ENCODE data around the gene SPSB1.

The SPSB1 gene

DNA sequence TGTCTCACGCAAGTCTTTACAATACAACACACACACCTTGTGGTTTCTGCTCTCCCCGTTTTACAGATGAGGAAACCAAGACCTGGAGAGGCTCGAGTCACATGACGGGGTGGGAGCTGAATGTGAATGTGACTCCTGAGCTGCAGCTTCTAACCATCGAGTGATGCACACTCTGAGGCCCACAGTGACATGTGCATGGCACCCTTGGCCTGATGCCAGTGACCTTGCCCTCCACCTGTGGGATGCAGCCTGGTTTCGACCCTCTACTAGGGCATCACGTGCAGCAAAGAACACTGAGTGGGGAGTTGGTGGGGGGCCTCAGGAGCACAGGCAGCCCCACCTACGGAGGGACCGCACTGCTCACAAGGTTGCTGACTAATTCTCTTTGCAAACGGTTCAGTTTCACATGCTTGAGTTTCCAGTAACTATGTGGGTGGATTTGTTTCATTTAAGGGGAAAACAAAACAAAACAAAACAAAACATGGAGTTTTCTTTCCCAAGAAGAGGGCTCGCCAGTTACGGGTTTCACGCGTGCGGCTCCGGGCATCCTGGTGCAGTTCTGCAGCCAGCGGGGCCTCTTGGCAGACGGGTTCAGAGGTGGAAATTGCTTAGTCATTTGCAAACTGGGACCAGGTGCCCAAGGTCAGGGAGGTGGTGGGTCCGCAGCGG, 22.9 kb downstream of the SPSB1 start:
- Mint-ChIP-seq H3K27ac (peak overlapping the region; percentile 91 to 97), H3K4me3 (peak overlapping the region; percentile 54 to 82), H3K27me3 (peaks cover 16% of the 10 kb centered on the region), H3K4me1 (peaks cover 51% of the 10 kb centered on the region), H3K9me3 (no peaks in the 10 kb centered on the region)
- ATAC-seq, result peak; percentile 81
- peak; percentile 45 to 74 for DNase-seq

- peak; percentile 14 to 41 for DNase-seq
- Mint-ChIP-seq H3K4me3 (peak overlapping the region; percentile 54 to 82), H3K4me1 (peaks cover 53% of the 10 kb centered on the region), H3K27ac (peak overlapping the region; percentile 91 to 97), H3K9me3 (no peaks in the 10 kb centered on the region), H3K27me3 (peaks cover 16% of the 10 kb centered on the region)
- ATAC-seq, result peak; percentile 51
These were observed 23.4 kb downstream of the SPSB1 start for GRCh38 chr1:9316080-9316444.

DNA sequence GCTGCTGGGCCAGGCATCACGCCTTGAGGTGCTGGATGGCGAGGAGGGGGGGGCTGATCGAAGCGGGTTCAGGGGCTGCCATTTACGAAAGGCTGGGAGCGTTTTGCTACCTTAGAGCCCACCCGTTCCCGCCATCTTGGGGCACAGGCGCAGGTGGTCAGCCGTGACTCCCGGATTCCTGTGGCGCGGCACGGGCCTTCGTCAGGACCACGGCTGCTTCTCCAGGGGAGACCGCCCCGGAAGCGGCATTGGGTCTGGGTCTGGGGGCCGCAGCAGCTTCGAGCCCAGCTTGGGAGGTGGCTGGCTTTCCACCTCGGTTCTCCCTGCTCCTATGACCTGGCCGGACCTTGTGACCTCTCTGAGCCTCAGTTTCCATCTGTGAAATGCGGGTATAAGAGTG, 23.8 kb downstream of the SPSB1 start:
- Mint-ChIP-seq H3K4me1 (peaks cover 56% of the 10 kb centered on the region), H3K9me3 (no peaks in the 10 kb centered on the region), H3K27ac (no peak overlapping the region), H3K4me3 (peak overlapping the region in 1 of 2 donors; percentile 64), H3K27me3 (peaks cover 16% of the 10 kb centered on the region)
- no peak for ATAC-seq
- DNase-seq, result no peak

DNA sequence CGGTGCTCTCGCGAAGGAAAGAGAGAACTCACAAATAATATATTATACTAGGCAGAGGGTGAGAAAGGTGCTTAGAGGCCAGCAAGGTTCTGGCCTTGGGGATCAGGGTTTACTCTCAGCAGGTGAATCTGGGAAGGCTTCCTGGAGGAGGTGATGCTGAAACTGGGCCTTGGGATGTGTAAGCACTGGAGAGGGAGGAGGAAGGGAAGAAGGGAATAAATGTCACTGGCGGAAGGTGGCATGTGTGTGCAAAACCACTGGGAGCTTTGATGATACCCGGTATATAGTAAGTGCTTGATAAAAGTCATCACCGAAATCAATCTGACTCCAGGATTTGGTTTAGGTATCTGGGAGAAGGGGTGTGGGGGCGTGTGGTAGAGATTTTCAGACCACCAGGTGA, 24.4 kb downstream of the SPSB1 start:
- Mint-ChIP-seq H3K4me3 (peak overlapping the region; percentile 7 to 64), H3K4me1 (peaks cover 59% of the 10 kb centered on the region), H3K27ac (peak overlapping the region; percentile 28 to 93), H3K9me3 (no peaks in the 10 kb centered on the region), H3K27me3 (peaks cover 16% of the 10 kb centered on the region)
- ATAC-seq, result no peak
- no peak for DNase-seq

- peaks cover 59% of the 10 kb centered on the region for H3K4me1 Mint-ChIP-seq
- no peaks in the 10 kb centered on the region for H3K9me3 Mint-ChIP-seq
- H3K27ac Mint-ChIP-seq, result peak overlapping the region; percentile 57 to 85
- H3K4me3 Mint-ChIP-seq, result peak overlapping the region; percentile 80 to 82
- peaks cover 16% of the 10 kb centered on the region for H3K27me3 Mint-ChIP-seq
- ATAC-seq (peak; percentile 35), DNase-seq (peak; percentile 21 to 51)
These were observed 25.1 kb downstream of the SPSB1 start for GRCh38 chr1:9317591-9318417.

DNA sequence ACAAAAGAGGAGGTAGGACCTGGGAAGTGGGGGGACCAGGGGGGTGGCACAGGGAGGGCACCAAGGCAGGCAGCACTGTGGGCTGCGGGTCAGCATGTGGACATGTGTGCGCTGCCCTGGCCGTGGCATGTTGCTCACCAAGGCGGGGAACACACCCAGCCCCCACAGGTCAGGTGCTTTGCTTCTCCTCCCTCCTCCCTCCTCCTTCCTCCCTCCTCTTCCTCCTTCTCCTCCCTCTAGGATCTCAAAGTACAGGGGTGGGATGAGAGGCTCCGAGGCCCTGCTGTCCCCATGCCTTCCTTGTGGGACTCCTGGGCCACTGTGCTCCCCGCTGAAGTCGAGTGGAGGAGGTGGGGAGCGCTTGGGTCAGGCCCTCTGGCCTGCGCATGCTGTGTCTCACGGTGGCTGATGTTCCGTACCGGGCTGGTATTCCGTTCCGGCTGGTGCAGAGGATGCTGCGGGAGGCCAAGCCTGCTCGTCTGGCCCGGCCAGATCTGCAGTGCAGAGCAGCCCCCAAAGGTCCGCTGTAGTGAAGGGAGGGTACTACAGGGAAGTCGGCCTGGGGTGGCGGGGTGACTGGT, 26.6 kb downstream of the SPSB1 start:
- Mint-ChIP-seq H3K4me1 (peaks cover 57% of the 10 kb centered on the region), H3K27me3 (peaks cover 15% of the 10 kb centered on the region), H3K4me3 (no peak overlapping the region), H3K9me3 (no peaks in the 10 kb centered on the region), H3K27ac (peak overlapping the region; percentile 64 to 72)
- ATAC-seq, result no peak
- DNase-seq, result no peak

- H3K9me3 Mint-ChIP-seq, result no peaks in the 10 kb centered on the region
- H3K27ac Mint-ChIP-seq, result no peak overlapping the region
- no peak overlapping the region for H3K4me3 Mint-ChIP-seq
- H3K4me1 Mint-ChIP-seq, result peaks cover 51% of the 10 kb centered on the region
- peaks cover 9% of the 10 kb centered on the region for H3K27me3 Mint-ChIP-seq
- DNase-seq (no peak), ATAC-seq (no peak)
These were observed 27.3 kb downstream of the SPSB1 start for GRCh38 chr1:9319789-9320519.

DNA sequence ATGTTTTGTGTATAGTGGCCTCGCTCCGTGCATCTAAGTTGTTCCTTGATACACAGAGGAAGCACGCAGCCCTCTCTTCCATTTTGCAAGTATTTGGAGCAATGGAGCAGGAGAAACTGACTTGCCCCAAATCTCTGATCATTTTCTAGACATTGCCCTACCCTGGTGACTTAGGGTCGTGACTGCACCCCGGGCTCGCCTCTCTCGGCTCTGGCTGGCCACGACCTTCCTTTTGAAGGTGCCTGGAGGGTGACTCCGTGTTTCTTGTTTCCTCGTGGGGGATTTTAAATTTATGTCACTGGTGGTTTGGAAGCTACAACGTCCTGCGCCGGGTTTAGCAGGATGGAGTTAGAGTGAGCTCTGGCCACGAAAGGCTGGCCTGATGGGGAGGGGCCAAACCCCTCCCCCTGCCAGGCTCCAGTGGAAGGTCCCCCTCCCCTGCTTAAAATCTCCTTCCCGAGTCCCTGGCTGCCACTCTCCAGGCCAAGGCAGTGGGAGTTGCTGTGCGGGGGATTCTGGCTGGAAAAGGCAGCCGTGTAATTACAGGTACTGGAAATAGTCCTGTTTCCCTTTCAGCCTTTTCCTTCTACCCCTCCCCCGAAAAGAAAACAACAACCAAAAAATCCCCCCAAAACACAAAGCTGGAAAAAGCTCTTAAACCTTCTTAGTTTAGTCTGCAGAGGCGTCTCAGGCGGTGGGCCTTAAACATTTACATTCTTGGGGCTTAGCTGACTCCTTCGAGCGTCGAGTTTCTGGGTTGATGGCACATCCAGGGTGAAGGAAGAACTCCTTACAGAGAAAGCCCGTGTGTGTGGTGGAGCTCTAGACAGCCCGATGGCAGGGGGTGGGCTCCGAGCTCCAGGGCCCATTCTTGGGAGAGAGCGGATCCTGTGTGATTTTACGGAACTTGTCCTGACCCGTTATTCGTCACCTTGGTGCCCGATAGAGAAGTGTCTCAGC, 28.1 kb downstream of the SPSB1 start:
- no peak overlapping the region for H3K27ac Mint-ChIP-seq
- no peaks in the 10 kb centered on the region for H3K9me3 Mint-ChIP-seq
- H3K4me1 Mint-ChIP-seq, result peaks cover 42% of the 10 kb centered on the region
- DNase-seq (no peak), ATAC-seq (no peak)
- H3K4me3 Mint-ChIP-seq, result no peak overlapping the region
- peaks cover under 1% of the 10 kb centered on the region for H3K27me3 Mint-ChIP-seq

DNA sequence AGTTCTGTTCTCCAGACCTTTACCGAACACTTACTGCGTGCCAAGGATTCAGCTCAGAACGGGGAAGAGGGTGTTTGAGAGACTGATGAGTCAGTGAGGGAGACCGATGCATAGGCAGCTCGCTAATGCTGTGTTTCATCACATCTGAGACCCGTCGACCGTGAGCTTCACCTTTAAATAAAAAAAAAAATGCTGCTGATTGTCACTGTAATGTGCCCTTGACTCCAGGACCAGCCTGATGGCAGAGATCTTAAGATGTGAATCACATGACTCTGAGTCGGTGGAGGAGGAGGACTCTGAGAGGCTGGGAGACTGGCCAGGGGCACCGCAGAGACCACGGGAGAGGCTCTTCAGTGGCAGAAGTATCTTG, 28.8 kb downstream of the SPSB1 start:
- H3K4me3 Mint-ChIP-seq, result no peak overlapping the region
- peaks cover 36% of the 10 kb centered on the region for H3K4me1 Mint-ChIP-seq
- DNase-seq, result no peak
- no peaks in the 10 kb centered on the region for H3K9me3 Mint-ChIP-seq
- ATAC-seq, result no peak
- no peak overlapping the region for H3K27ac Mint-ChIP-seq
- H3K27me3 Mint-ChIP-seq, result no peaks in the 10 kb centered on the region

DNA sequence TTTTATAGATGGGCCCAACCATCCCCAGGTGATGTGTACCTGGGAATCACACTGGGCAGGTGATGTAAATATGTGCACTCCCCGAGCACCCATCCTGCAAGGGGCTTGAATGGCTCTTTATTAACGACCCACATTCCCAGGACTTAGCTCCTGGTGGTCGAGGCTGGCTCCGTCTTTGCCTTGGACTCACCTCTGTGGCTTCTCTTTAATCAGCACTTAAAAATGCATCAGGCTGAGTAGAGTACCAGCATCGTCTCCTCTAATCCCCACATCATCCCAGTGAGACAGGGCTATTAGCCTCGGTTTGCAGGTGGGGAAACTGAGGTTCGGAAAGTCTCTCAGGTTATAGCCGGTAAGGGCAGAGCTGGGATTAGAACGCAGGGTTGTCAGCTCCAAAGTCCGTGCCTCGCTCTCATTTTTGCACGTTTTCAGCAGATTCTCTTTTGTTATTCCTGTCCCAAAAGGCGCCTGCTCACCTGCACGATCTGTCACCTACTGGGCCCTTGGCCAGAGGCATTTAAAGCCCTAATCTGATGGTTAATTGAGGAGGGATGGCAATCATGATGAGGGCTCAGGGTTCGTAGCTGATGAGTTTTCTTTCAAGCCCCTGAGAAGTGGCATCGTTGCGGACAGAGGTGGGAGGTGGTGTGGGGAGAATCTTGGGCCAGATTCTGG, 29.4 kb downstream of the SPSB1 start:
- no peak overlapping the region for H3K4me3 Mint-ChIP-seq
- no peak for ATAC-seq
- no peaks in the 10 kb centered on the region for H3K9me3 Mint-ChIP-seq
- DNase-seq, result no peak
- no peak overlapping the region for H3K27ac Mint-ChIP-seq
- H3K4me1 Mint-ChIP-seq, result peaks cover 29% of the 10 kb centered on the region
- H3K27me3 Mint-ChIP-seq, result no peaks in the 10 kb centered on the region

DNA sequence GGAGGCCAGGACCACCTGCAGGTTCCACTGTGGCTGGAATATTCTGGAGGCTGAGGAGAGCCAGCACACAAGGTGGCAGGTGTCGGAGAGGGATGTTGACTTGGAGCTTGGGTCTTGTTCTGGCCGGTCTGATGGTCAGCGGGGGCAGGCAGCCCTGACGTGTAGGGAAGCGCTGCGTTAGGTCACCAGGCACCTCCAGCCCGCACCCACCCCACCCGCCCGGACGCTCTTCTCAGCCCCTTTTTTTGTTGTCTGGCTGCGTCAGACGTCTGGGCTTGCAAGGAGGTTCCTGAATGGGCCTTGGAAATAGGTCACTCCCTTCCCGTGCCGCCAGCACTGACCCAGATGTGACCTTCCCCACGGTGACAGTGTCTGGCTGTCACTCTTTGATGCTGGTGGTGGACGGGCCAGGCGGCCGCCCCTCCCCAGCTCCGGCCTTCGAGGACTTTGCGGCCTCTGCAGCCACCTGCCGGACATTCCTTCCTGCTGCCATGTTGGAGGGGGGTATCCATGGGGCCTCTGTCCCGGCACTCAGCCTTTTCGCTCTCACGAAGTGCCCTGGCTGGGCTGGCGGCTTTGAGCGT, 30.1 kb downstream of the SPSB1 start:
- no peak overlapping the region for H3K4me3 Mint-ChIP-seq
- no peak for ATAC-seq
- H3K27me3 Mint-ChIP-seq, result no peaks in the 10 kb centered on the region

DNA sequence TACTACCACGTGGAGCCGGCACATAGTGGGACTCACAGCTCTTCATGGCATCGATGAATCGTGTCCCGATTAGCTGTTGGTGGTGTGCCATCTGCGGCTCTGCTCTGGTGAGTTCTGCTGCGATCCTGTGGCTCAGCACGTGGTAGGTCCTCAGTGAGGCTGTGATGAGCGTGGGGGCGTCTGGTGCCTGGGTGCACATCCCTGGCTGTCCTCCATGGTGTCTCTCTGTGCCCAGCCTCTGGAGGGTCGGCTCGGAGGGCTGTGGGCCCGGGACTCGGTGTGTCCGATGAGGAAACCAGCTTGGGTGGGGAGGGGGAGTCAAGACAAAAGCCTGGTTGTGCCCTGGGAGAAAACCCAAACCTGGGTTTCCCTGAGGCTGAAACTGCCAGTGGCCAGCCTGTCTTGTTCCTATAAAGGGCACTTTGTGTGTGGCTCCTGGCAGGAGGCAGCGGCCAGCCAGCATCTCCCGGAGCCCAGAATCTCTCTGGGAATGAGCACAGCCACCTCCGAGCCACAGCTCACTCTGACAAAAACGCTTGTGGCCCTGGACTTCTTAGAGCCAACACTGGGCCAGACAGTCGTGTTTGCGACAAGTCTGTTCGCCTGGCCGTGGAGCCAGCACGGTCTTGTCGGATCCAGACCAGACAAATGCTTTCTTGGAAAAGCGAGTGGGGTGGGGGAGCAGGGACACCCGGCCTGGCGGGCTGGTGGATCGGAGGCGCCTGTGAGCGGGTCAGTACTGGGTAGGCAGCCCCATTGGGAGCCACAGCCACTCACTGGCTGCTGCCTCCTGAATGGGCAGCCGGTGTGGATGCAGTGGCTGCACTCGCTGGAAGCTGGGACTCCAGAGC, 31.8 kb downstream of the SPSB1 start:
- Mint-ChIP-seq H3K27ac (no peak overlapping the region), H3K27me3 (no peaks in the 10 kb centered on the region), H3K4me1 (peaks cover 12% of the 10 kb centered on the region), H3K9me3 (no peaks in the 10 kb centered on the region), H3K4me3 (no peak overlapping the region)
- DNase-seq (no peak), ATAC-seq (no peak)

More for the DNA sequence above, 30.1 kb downstream of the SPSB1 start:
- DNase-seq, result no peak
- Mint-ChIP-seq H3K27ac (no peak overlapping the region), H3K9me3 (no peaks in the 10 kb centered on the region), H3K4me1 (peaks cover 23% of the 10 kb centered on the region)

- Mint-ChIP-seq H3K4me1 (peaks cover 2% of the 10 kb centered on the region), H3K9me3 (no peaks in the 10 kb centered on the region), H3K4me3 (no peak overlapping the region), H3K27ac (peak overlapping the region in 1 of 2 donors; percentile 16), H3K27me3 (no peaks in the 10 kb centered on the region)
- ATAC-seq (no peak), DNase-seq (no peak)
These were observed 33.9 kb downstream of the SPSB1 start for GRCh38 chr1:9326596-9326995.

Measured in stimulated activated naive CD8-positive, alpha-beta T cell treated with anti-CD3 and anti-CD28 coated beads, Interleukin-15, amount 100 ng/mL, for 72 hours (primary cell).